Measurements from ENCODE around the gene CFL1.
"Not testable (repeated sequence)": the region's sequence is repeated elsewhere in the genome, so short reads cannot be mapped to it uniquely, and the experiment has no call there.

Gene CFL1

GRCh38 chr11:65843811-65844210 lies 14.2 kb downstream of the CFL1 start:
- no peaks in the 10 kb centered on the region for H3K4me1 ChIP-seq (ENCODE audit: insufficient read depth, low read length)
- no peaks in the 10 kb centered on the region for H3K27me3 ChIP-seq (ENCODE audit: insufficient read depth, low read length)
- no peaks in the 10 kb centered on the region for H3K36me3 ChIP-seq (ENCODE audit: insufficient read depth, low read length)
- no peaks in the 10 kb centered on the region for H3K9me3 ChIP-seq (ENCODE audit: insufficient read depth, low read depth, low read length)
- no peak overlapping the region for H3K9ac ChIP-seq (ENCODE audit: low read depth, low read length)
- H3K27ac ChIP-seq (ENCODE audit: low read depth, low read length) = no peak overlapping the region
- H3K4me3 ChIP-seq (ENCODE audit: low read length) = no peak overlapping the region
- WGBS = 93% methylated on average over 3 of the region's 3 CpGs

- Histone ChIP-seq H3K36me3 (ENCODE audit: insufficient read depth, low read length) (no peaks in the 10 kb centered on the region), H3K4me3 (ENCODE audit: low read length) (no peak overlapping the region), H3K27me3 (ENCODE audit: insufficient read depth, low read length) (no peaks in the 10 kb centered on the region), H3K4me1 (ENCODE audit: insufficient read depth, low read length) (no peaks in the 10 kb centered on the region), H3K27ac (ENCODE audit: low read depth, low read length) (no peak overlapping the region), H3K9me3 (ENCODE audit: insufficient read depth, low read depth, low read length) (no peaks in the 10 kb centered on the region), H3K9ac (ENCODE audit: low read depth, low read length) (no peak overlapping the region)
- 91% methylated on average over 4 of the region's 4 CpGs for WGBS
Measured at GRCh38 chr11:65842144-65842543, 15.8 kb downstream of the CFL1 start.

GRCh38 chr11:65834202-65834601 lies 23.8 kb downstream of the CFL1 start:
- Histone ChIP-seq H3K4me1 (ENCODE audit: insufficient read depth, low read length) (no peaks in the 10 kb centered on the region), H3K9me3 (ENCODE audit: insufficient read depth, low read depth, low read length) (no peaks in the 10 kb centered on the region), H3K36me3 (ENCODE audit: insufficient read depth, low read length) (no peaks in the 10 kb centered on the region), H3K27ac (ENCODE audit: low read depth, low read length) (no peak overlapping the region), H3K9ac (ENCODE audit: low read depth, low read length) (peak overlapping the region; percentile 87; the same call in 1 of the 2 replicates), H3K27me3 (ENCODE audit: insufficient read depth, low read length) (peaks cover 10% of the 10 kb centered on the region), H3K4me3 (ENCODE audit: low read length) (peak overlapping the region; percentile 68)
- 60% methylated on average over 6 of the region's 6 CpGs for WGBS

- Histone ChIP-seq H3K4me1 (ENCODE audit: insufficient read depth, low read length) (no peaks in the 10 kb centered on the region), H3K27ac (ENCODE audit: low read depth, low read length) (peak within 1 kb of the TSS; percentile 69), H3K27me3 (ENCODE audit: insufficient read depth, low read length) (peaks cover 10% of the 10 kb centered on the region), H3K4me3 (ENCODE audit: low read length) (peak within 1 kb of the TSS; percentile 68), H3K9me3 (ENCODE audit: insufficient read depth, low read depth, low read length) (no peaks in the 10 kb centered on the region), H3K9ac (ENCODE audit: low read depth, low read length) (peak within 1 kb of the TSS; percentile 87), H3K36me3 (ENCODE audit: insufficient read depth, low read length) (no peaks in the 10 kb centered on the region)
- 1% methylated on average over 63 of the region's 63 CpGs for WGBS
Measured at GRCh38 chr11:65833297-65834030, 24.5 kb downstream of the CFL1 start, which contains the start of gene SNX32. Gene SNX32 (plus strand): TSS chr11:65833963. CDS start chr11:65834066, 103 bp downstream.

- not testable (repeated sequence) for H3K4me3 ChIP-seq (ENCODE audit: low read length); H3K36me3 ChIP-seq (ENCODE audit: insufficient read depth, low read length); H3K9ac ChIP-seq (ENCODE audit: low read depth, low read length); H3K27me3 ChIP-seq (ENCODE audit: insufficient read depth, low read length); H3K9me3 ChIP-seq (ENCODE audit: insufficient read depth, low read depth, low read length); H3K4me1 ChIP-seq (ENCODE audit: insufficient read depth, low read length); H3K27ac ChIP-seq (ENCODE audit: low read depth, low read length)
Measured at GRCh38 chr11:65832231-65832630, 25.7 kb downstream of the CFL1 start.

- H3K27me3 ChIP-seq (ENCODE audit: insufficient read depth, low read length) = peaks cover 10% of the 10 kb centered on the region
- no peaks in the 10 kb centered on the region for H3K36me3 ChIP-seq (ENCODE audit: insufficient read depth, low read length)
- H3K4me3 ChIP-seq (ENCODE audit: low read length) = no peak overlapping the region
- H3K9me3 ChIP-seq (ENCODE audit: insufficient read depth, low read depth, low read length) = no peaks in the 10 kb centered on the region
- H3K9ac ChIP-seq (ENCODE audit: low read depth, low read length) = no peak overlapping the region
- H3K4me1 ChIP-seq (ENCODE audit: insufficient read depth, low read length) = no peaks in the 10 kb centered on the region
- H3K27ac ChIP-seq (ENCODE audit: low read depth, low read length) = no peak overlapping the region
- 87% methylated on average over 4 of the region's 4 CpGs for WGBS
Measured at GRCh38 chr11:65829459-65829858, 28.5 kb downstream of the CFL1 start.

- H3K9me3 ChIP-seq (ENCODE audit: insufficient read depth, low read depth, low read length) = no peaks in the 10 kb centered on the region
- H3K4me3 ChIP-seq (ENCODE audit: low read length) = no peak overlapping the region
- H3K36me3 ChIP-seq (ENCODE audit: insufficient read depth, low read length) = no peaks in the 10 kb centered on the region
- no peaks in the 10 kb centered on the region for H3K4me1 ChIP-seq (ENCODE audit: insufficient read depth, low read length)
- H3K27ac ChIP-seq (ENCODE audit: low read depth, low read length) = no peak overlapping the region
- whole genome bisulfite sequencing = 93% methylated on average over 8 of the region's 8 CpGs
- no peaks in the 10 kb centered on the region for H3K27me3 ChIP-seq (ENCODE audit: insufficient read depth, low read length)
- H3K9ac ChIP-seq (ENCODE audit: low read depth, low read length) = no peak overlapping the region
Measured at GRCh38 chr11:65826984-65827735, 30.8 kb downstream of the CFL1 start.

GRCh38 chr11:65822776-65823528 lies 35.0 kb downstream of the CFL1 start:
- H3K27ac ChIP-seq (ENCODE audit: low read depth, low read length) = no peak overlapping the region
- H3K9ac ChIP-seq (ENCODE audit: low read depth, low read length) = no peak overlapping the region; the same call in 1 of the 2 replicates
- no peak overlapping the region for H3K4me3 ChIP-seq (ENCODE audit: low read length)
- 92% methylated on average over 15 of the region's 15 CpGs for WGBS
- no peaks in the 10 kb centered on the region for H3K9me3 ChIP-seq (ENCODE audit: insufficient read depth, low read depth, low read length)
- H3K36me3 ChIP-seq (ENCODE audit: insufficient read depth, low read length) = no peaks in the 10 kb centered on the region
- H3K4me1 ChIP-seq (ENCODE audit: insufficient read depth, low read length) = no peaks in the 10 kb centered on the region
- peaks cover under 1% of the 10 kb centered on the region for H3K27me3 ChIP-seq (ENCODE audit: insufficient read depth, low read length)

GRCh38 chr11:65821107-65821506 lies 36.9 kb downstream of the CFL1 start:
- H3K9me3 ChIP-seq (ENCODE audit: insufficient read depth, low read depth, low read length) = no peaks in the 10 kb centered on the region
- peaks cover 13% of the 10 kb centered on the region for H3K27me3 ChIP-seq (ENCODE audit: insufficient read depth, low read length)
- H3K9ac ChIP-seq (ENCODE audit: low read depth, low read length) = no peak overlapping the region
- H3K27ac ChIP-seq (ENCODE audit: low read depth, low read length) = no peak overlapping the region
- no peak overlapping the region for H3K4me3 ChIP-seq (ENCODE audit: low read length)
- 0 out of 2 replicates have a peak, but pooled peaks cover 3% of the 10 kb centered on the region for H3K4me1 ChIP-seq (ENCODE audit: insufficient read depth, low read length)
- H3K36me3 ChIP-seq (ENCODE audit: insufficient read depth, low read length) = no peaks in the 10 kb centered on the region
- WGBS = 85% methylated on average over 8 of the region's 8 CpGs

- peak overlapping the region; percentile 82 for H3K9ac ChIP-seq (ENCODE audit: low read depth, low read length)
- H3K9me3 ChIP-seq (ENCODE audit: insufficient read depth, low read depth, low read length) = no peaks in the 10 kb centered on the region
- 0 out of 2 replicates have a peak, but pooled peaks cover 3% of the 10 kb centered on the region for H3K4me1 ChIP-seq (ENCODE audit: insufficient read depth, low read length)
- H3K27me3 ChIP-seq (ENCODE audit: insufficient read depth, low read length) = peaks cover 13% of the 10 kb centered on the region
- 10% methylated on average over 74 of the region's 74 CpGs for WGBS
- H3K36me3 ChIP-seq (ENCODE audit: insufficient read depth, low read length) = no peaks in the 10 kb centered on the region
- H3K4me3 ChIP-seq (ENCODE audit: low read length) = peak overlapping the region; percentile 86
- no peak overlapping the region for H3K27ac ChIP-seq (ENCODE audit: low read depth, low read length)
Measured at GRCh38 chr11:65817835-65818680, 39.9 kb downstream of the CFL1 start.
